ENCODE measurements around the gene NOS1AP.
"Not testable (repeated sequence)": the region's sequence is repeated elsewhere in the genome, so short reads cannot be mapped to it uniquely, and the experiment has no call there.

Gene NOS1AP

DNA sequence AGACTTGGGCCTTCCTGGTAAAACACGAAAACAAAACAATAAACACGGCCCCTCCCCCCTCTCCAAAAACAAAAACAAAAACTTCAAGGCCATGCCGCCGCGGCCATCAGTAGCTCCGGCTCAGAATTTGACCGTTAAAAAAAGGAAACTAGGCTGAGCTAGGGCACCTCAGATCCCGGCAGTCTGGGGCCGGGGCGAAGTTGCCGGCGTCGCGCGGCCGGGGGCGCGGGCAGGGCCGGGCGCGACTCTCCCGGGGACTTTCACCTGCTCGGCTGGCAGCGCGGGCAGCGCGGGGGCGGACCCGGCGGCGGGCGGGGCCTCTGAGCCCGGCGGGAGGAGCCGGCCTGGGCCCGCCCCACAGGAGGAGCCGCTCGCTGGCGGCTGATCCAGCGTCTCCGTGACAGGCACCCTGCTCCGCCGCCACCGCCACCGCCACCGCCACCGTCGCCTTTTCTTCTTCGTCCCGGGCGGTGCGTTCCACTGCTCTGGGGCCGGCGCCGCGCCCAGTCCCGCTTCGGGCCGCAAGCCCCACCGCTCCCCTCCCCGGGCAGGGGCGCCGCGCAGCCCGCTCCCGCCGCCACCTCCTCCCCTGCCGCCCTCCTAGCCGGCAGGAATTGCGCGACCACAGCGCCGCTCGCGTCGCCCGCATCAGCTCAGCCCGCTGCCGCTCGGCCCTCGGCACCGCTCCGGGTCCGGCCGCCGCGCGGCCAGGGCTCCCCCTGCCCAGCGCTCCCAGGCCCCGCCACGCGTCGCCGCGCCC lies at the start of gene NOS1AP:
NOS1AP (plus strand) TSS at position 358 of the 760 bp plus-strand sequence. CDS start 487 bp downstream, outside the sequence.
- no peak for DNase-seq

GRCh38 chr1:162020150-162020549 lies 49.3 kb upstream of the NOS1AP start:
- no peak for DNase-seq

DNA sequence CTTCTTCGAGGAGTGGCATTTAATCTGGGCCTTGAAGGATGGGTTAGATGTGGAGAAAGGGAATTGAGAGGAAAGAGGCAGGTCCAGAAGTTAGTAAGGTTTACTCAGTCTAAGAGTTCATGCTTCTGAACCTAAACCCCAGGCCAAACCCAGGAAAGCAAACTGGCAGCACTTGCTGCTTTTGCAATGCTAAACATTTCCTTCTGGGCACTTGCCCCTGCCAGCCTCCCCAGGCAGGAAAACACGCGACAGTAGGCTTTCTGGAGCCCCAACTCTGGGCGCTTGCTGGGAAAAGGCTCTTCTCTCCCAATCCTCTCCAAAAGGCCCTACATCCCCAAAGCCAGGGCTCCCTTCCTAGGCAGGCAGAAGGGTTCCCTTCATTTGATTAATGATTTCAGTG lies 48.4 kb upstream of the NOS1AP start:
- DNase-seq, result no peak

DNA sequence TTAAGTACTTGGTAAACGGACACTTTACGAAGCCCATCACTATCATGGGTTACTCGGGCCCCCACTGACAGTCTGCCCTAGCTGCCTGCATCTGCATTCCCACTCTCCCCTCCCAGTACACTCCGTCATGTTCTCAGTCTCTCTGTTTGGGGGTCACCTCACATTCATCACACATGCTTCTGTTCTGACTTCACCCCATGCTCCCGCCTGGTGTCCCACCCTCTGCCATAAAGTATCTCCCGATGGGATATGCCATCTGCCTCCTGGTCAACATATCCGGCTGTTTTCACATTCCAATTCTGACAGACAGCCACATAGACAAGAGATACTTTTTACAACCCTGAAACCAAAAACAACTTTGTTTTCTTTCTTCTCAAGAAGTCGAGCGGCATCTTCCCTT lies 46.9 kb upstream of the NOS1AP start:
- no peak for DNase-seq

- DNase-seq, result no peak
Observed at GRCh38 chr1:162023181-162023546, 46.3 kb upstream of the NOS1AP start.

DNA sequence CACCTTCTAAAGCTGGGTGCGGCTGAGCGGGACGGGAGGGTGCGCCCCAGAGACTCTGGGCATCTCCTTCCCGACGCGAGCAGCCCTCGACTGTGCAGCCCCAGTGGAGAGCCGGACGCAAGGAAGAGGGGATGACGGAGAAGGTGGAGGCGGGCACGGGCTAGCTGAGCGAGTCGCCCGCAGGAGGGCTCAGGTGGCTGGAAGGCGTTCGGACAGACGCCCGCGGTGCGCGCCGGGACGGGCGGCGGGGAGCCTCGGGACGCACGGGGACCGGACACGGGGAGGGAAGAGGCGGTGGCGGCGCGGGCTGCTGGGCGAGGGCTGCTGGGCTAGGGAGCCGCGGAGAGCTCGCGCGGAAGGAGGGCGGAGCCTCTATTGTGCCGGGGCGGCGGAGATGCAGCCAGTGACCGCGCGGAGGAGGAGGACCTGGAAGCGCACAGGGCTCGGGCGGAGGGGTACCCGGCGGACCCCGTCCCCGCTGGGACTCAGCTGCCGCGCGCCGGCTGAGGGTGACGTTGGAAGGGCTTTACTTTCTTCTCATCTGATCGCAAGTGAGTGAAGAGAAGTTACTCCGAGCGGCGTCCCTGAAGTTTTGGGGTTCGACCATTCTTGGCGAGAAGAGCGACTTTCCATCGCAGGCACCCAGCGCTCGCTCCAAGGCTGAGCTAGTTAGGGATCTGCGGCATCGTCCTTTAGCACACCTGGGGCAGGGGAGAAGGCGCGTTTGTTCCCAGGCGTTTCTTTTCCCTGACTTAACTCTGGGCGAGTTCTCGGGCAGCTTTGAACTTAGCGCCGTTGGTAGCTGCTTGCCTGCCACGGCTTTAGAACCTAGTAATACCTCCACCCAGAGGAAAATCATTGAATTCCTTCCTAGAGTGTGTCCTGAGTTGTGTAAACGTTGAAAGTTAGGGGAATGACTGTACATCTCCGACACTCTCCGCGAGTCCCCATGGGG lies 45.7 kb upstream of the NOS1AP start, which contains the start of gene OLFML2B:
OLFML2B (minus strand) TSS at position 323 of the 955 bp plus-strand sequence. CDS start 439 bp downstream, outside the sequence.
- no peak for DNase-seq

GRCh38 chr1:162025541-162025940 lies 44.0 kb upstream of the NOS1AP start:
- DNase-seq, result no peak

GRCh38 chr1:162026881-162027280 lies 42.6 kb upstream of the NOS1AP start:
- DNase-seq, result no peak

DNA sequence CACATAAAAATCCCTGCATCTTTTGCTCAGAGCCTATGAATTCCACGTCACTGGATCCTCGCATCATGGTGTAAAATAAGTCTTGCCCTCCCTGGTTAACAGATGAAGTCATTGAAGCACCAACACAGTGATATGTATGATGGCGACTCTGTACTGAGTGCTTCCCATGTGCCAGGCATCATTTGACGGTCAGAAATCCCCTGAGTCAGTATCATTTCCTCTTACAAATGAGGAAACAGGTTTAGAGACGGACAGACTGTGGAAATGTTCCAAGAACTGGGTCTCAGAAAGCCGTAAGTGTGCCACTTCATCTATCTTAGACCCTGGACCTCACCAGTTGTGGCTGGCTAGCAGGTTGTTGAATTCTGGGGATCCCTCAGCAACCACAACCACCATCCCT lies 40.8 kb upstream of the NOS1AP start:
- DNase-seq, result peak; percentile 55

- DNase-seq, result no peak
Observed at GRCh38 chr1:162029157-162029556, 40.3 kb upstream of the NOS1AP start.

DNA sequence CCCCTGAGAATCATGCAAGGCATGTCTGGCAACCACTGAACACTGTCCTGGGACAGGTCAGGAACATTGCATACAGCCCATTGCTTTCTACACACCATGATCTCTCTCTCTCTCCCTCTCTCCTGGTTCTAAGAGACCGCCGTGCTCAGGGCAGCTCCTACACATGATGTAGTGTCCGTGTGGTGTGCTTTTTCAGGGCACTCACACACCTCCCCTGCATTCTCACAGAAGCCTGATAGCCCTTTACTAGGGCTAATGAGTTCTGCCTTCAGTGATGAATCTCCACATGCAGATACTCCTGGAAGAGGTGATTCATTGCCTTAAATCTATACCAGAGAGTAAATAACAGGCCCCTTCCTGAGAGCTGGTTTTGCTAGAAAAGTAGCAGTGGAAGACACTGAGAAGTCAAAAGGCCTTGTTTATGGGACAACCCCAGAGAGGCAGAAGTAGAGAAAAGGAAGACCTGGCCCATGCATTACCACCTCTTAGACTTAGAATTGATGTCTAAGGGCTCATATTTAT lies 38.7 kb upstream of the NOS1AP start:
- no peak for DNase-seq

GRCh38 chr1:162033428-162033827 lies 36.1 kb upstream of the NOS1AP start:
- no peak for DNase-seq

DNA sequence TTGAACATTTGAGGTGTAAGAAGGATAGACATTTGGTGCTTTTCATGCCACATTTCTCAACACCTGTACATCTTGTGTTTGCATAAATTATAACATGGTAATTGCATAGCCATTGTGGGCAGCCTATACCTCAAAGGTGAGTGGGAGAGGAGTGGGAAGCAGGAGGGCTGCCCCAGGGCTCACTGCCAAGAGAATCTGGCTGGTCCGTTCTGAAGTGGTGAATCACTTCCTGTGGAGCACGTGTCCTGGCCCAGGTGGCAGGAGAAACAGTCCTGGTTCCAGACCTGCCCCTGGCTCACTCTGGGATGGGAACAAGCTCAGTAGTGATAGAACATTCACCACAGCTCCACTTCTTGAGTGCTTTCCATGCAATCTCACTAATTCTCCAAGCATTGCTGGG lies 34.2 kb upstream of the NOS1AP start:
- no peak for DNase-seq

DNA sequence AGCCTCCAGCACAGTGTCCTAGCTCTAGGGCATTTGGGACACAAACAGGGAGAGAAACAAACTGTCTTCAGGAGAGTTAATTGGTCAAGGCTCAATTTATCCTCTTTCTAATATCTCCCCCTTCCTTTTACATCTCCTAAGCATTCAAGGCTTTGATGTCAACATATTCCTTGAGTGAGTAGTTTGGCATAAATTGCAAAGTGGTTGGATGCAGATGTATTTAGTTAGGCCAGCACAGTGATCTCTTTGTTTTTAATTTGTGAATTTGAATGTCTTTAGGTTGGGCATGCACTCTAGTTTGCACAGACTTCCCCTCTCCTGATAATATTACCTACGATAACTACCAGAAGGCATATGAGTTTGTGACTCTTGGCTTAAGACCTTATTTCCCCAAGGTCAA lies 33.3 kb upstream of the NOS1AP start:
- DNase-seq, result no peak

DNA sequence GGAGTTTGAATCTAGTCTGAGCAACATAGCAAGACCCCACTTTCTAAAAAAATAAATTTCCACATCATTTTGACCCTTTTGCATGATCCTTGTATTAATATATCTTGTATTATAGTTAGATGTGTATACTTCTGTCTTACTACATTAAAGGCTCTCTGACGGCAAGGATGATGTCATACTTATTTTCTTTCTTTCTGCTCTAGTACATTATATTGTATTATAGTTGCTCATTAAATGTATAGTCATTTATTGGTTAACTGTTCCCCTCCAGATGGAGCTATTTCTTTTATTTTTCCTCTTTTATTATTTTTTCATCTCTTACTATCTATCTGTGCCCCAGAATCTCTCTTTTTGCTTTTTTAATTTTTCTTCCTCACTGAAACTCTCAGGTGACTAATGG lies 30.9 kb upstream of the NOS1AP start:
- DNase-seq, result no peak

GRCh38 chr1:162040001-162040400 lies 29.5 kb upstream of the NOS1AP start:
- no peak for DNase-seq

DNA sequence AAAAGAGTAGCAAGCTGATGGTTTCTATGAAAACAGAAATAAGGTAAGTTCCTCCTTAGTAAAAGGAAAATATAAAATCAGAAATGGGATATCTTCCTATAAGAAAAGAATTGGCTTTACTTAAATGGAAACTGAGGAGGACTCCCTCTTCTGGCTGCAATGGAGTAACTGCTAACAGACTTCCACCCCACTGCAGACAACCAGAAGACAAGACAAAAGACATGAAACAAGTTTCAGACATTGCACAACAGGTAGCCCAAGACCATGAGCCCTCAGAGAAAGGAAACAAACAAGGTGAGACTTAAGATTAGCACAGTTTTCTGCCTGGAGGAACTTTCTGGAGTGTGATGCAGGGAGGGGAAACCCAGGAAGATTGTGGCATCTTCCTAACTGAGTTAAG lies 28.8 kb upstream of the NOS1AP start:
- no peak for DNase-seq

DNA sequence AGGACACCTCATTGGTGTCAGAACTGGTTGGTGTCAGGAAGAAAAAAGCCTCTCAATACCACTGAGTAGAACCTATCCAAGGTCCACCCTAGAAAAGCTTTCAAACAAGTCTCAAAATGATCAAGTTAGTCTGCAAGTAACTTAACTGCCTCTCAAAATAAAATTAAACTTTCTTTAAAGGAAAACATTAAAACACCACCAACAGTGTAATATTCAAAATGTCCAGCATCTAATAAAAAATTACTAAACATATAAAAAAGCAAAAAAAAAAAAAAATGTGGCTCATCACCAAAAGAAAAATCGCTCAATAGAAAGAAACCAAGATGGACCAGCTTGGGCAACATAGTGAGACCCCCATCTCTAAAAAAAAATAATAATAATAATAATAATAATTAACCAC lies 27.1 kb upstream of the NOS1AP start:
- no peak for DNase-seq

- DNase-seq, result no peak
Observed at GRCh38 chr1:162046921-162047320, 22.6 kb upstream of the NOS1AP start.

GRCh38 chr1:162053949-162054348 lies 15.5 kb upstream of the NOS1AP start:
- DNase-seq, result not testable (repeated sequence)

DNA sequence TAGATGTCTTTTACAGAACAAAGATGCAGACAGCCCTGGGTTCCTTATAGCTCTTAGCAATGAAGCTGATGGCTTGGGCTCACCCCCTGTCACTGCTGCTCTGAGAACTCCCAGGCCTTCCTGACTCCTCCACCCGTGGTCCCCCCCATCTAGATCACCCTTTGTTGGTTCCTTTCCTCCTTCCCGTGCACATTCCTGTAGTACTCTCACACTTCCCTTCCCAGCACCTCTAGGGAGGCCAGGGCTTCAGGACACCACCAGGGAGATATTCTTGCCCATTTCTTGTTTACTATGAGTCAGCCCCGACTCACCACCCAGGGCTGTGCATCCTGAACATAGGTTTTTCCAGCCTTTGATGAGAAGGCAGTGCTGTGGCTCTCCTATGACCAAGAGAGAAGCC lies 14.4 kb upstream of the NOS1AP start:
- DNase-seq, result no peak

GRCh38 chr1:162056043-162056442 lies 13.4 kb upstream of the NOS1AP start:
- DNase-seq, result no peak

- no peak for DNase-seq
Observed at GRCh38 chr1:162056579-162056978, 12.9 kb upstream of the NOS1AP start.

DNA sequence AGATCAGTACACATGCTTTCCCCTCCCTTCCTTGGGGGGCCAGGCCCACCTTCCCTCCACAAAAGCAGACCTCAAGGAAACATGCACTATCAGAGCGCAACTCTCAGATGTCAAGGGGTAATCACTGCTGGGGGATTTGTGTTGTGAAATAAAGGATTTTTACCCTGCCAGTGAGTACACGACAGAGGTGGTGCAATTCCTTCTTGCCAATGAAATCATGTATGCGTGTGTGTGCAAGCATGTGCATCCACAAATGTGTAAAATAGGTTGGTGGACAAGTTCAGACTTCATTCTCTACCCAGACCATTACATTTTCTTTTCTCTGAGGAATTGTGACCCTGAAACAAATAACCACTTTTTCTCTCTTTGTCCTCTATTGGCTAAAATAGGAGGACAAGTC lies 9.8 kb upstream of the NOS1AP start:
- DNase-seq, result no peak
